GM21529 (cell line): ENCODE data around the gene IQGAP1.
A peak's percentile ranks its signal among the peaks of the same experiment; 100 is the strongest.

Experiments used
- ATAC-seq: cut with Tn5 transposase; IDR thresholded peaks from one replicate; pipeline ENCODE4 v1.9.1; 2021; ENCODE audit not compliant: unreplicated experiment

Gene IQGAP1

DNA sequence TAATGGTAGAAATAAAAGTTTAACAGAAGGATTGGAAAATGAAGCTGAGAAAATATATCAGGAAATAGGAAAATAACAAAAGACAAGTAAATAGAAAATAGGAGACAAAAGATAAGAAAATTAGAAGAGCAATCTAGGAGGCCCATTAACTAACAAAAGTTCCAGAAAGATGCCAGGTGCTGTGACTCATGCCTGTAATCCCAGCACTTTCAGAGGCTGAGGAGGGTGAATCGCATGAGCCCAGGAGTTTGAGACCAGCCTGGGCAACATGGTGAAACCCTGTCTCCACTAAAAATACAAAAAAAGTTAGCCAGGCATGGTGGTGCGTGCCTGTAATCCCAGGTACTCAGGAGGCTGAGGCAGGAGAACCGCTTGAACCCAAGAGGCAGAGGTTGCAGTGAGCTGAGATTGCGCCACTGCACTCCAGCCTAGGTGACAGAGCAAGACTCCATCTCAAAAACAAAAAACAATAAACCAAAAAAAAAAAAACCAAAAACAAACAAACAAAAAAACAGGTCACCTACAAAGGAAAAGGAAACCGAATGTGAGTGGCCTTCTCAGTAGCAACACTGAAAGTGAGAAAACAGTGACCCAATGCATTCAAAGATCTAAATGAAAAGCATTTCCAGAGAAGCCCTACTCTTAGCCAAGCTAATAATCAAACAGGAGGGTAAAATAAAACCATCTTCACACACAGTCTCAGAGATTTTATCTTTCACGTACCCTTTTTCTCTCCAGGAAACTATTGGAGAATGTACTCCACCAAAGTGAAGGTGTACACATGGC, 136.2 kb downstream of the IQGAP1 start:
- ATAC-seq = peak; percentile 71

DNA sequence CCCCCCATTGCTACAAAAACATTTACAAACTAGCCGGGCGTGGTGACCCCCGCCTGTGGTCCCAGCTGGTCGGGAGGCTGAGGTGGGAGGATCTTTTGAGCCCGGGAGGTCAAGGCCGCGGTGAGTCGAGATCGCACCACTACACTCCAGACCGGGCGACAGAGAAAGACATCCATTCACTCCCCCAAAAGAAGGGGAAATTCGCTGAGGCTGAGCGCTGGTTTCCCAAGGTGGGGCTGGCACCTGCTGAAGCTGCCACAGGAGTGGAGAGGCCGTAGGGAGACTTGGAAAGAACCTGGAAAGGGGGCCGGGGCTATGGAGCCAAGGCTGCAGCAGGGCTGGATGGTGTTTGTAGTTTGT, 140.9 kb downstream of the IQGAP1 start:
- ATAC-seq = no peak

DNA sequence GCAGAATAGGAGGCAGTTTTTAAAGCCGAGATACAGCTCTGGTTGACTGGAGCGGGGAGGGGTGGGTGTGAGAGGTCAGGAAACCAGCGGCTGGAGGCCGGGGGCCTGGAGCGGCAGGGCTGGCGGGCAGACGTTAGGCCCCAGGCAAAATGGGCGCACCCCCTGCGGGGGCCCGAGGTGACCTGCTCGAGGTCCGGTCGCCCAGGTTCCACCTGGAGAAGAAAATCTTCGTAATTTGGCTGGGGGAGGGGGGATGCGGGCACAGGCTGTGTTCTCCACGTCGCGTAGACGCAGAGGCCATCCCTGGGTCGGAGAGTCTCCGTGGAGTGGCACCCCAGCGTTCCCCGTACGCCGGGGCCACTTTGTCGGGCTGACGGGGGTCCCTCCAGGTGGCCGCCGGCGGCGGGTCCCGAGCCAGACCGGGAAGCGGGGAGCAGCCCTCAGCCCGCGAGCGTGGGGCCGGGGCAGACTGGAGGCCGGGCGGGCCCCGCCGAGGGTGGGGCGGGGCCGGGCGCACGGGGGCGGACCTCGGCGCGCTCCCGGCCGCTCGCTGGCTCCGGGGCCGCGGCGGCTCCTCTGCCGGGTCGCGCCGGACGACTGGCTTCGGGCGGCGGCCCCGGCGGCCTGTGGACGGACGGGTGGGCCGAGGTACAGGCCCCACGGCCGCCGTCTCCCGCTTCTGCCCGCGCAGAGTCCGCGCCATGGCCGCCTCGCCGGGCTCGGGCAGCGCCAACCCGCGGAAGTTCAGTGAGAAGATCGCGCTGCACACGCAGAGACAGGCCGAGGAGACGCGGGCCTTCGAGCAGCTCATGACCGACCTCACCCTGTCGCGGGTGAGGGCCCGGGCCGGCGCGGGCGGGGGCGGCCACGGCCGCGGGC, 141.6 kb downstream of the IQGAP1 start, which contains the start of gene CRTC3:
TSS of gene CRTC3 (plus strand) at position 553 of the 879 bp plus-strand sequence. CDS start at position 702, 149 bp downstream.
- ATAC-seq = peak; percentile 75

DNA sequence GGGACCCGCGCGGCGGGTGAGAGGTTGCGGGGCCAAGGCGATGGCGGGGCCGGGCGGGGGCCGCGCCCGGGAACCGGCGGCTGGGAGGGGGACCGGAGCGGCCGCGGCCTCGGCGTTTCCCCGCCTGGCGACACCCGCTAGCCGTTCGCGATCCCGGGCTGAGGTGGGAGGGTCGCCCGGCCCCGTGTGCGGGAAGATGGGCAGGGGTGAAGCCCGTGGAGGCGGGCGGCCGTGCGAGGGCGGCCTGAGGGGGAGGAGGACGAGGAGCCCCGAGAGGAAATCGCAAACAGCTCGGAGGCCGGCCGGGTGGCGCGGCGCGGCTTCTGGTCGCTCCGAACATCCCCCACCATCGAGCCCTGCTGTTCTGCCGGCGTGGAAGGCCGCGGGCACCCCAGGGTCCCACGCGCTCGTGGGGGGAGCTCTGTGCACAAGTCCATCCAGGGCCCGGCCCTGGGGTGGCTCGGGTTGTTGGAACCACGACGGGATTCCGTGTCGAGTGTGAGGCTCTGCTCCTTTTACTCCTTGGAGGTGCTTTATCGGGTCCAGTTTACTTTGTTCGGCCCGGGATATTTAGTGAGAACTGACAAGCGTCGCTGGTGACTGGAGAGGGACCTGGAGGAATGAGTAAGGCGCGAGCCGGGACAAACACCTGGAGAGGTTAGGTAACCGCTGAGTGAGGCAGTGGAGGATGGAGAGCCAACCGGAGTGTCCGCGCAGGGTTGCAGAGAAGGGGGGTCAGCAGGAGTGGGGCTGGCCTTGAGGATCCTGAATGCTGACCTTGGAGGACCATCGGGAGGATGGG, 142.4 kb downstream of the IQGAP1 start:
- peak; percentile 53 for ATAC-seq

- no peak for ATAC-seq
Measured at GRCh38 chr15:90531147-90531546, 143.1 kb downstream of the IQGAP1 start.

- ATAC-seq = no peak
Measured at GRCh38 chr15:90535254-90535653, 147.2 kb downstream of the IQGAP1 start.

- no peak for ATAC-seq
Measured at GRCh38 chr15:90539789-90540188, 151.7 kb downstream of the IQGAP1 start.

GRCh38 chr15:90540768-90541167, 152.7 kb downstream of the IQGAP1 start:
- ATAC-seq = no peak

- ATAC-seq = no peak
Measured at GRCh38 chr15:90545095-90545494, 157.1 kb downstream of the IQGAP1 start.

DNA sequence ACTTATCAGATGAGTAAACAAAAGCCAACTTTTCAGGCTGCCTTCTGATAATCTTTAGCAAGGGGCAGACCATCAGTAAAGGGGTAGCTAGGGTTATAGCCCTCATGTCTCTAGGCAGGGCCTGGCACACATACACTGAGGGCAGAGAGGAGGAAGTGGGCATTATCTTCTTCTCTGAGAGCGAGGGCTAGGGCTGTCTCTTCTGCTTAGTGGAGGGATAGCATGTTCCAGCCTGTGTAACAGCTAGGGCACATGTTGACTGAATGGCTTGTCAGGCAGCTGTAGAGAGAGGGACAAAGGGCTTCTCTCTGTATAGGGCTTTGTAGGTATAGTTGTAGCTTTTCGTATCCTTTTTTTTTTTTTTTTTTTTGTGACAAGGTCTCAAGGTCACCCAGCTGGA, 159.5 kb downstream of the IQGAP1 start:
- ATAC-seq = no peak

DNA sequence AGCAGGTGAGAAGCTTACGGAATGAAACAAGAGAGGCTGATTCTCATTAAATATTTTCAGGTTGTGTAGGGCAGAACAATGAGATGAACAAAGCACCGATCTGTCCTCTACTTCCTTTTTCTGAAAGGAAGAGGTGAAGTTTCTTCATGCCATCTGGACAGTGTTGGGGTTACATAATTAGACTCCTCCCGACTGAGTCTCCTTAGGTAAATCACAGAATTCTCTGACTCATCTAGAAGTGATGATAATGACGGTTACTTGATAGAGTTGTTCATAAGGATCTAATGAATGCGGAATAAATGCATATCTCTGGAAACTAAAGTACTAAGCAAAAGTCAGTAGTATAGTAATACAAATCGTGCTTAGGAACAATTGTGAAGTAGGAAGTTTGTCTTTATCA, 162.9 kb downstream of the IQGAP1 start:
- ATAC-seq = no peak
